HG03097 (cell line): ENCODE data around the gene STAT4.

ENCODE experiments used
- ATAC-seq: cut with Tn5 transposase; IDR thresholded peaks from one replicate; pipeline ENCODE4 v1.9.1; 2021; ENCODE audit not compliant: unreplicated experiment, low FRiP score

STAT4 gene

DNA sequence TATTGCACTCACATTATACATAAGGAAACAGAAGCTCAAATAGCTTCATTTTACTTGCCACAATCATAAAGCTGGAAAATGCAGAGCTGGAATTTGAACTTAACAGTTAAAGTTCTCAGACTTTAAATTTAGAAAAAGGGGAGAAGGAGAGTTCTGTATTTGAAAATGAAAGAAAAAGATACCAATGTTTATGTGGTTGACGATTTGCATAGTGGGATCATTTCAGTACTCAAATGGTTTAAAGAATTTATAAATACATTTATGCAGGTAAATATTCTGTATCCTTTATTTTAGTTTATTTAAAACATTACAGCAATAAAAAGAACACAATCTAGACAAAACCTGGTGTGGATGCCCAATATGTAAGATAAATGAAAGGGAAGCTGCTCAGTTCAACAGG lies 25.5 kb upstream of the STAT4 start:
- ATAC-seq = no peak

DNA sequence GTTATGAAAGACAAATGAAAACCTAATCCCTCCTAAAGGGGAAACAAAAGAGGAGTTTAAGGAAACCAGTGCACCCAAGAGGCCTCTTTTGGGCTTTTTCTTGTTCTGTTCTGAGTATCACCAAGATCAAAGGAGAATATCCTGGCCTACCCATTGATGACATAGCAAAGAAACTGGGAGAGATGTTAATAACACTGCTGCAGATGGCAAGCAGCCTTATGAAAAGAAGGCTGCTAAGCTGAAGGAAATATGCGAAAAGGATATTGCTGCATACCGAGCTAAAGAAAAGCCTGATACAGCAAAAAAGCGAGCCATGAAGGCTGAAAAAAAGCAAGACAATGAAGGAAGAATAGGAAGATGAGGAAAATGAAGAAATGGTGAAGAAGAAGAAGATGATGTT lies 23.6 kb upstream of the STAT4 start:
- no peak for ATAC-seq

DNA sequence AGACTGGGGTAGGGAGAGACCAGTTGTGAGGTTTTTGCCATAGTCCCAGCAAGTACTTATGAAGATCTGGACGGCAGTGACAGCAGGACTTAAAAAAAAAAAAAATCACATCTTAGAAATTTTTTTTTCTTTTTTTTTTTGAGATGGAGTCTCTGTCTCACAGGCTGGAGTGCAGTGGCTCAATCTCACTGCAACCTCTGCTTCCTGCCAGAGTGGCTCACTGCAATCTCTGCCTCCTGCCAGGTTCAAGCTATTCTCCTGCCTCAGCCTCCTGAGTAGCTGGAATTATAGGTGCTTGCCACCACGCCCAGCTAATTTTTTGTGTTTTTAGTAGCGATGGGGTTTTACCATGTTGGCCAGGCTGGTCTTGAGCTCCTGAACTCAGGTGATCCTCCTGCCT lies 22.4 kb upstream of the STAT4 start:
- no peak for ATAC-seq

DNA sequence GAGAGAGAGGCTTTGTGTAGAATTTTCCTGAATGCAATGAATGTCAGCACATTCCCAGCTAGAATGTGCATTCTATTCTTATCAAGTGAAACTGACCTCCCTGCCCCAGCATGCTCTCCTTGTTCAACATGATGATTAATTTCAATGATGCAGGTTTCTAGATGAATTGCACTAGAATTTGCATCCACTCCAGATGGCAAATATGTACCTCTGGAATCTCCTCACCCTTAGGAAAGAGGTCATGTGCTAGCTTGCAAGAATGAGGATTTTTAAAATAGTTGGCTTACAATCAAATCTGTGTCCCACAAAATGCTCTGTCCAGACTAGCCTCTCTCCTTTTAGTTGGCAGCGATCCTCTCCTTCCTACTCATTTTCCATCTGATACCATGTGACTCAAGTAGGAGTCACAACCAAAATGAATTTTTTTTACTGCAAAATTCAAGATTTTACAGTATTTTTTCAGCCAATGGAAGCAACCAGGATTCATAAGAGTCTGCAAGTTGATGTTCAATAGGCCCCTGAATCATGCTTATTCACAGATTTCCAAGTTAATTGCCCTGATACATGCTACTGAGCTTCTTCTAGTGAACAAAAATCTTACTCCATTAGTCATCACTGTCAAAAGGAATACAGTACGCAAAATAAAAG lies 21.0 kb upstream of the STAT4 start:
- ATAC-seq = no peak

DNA sequence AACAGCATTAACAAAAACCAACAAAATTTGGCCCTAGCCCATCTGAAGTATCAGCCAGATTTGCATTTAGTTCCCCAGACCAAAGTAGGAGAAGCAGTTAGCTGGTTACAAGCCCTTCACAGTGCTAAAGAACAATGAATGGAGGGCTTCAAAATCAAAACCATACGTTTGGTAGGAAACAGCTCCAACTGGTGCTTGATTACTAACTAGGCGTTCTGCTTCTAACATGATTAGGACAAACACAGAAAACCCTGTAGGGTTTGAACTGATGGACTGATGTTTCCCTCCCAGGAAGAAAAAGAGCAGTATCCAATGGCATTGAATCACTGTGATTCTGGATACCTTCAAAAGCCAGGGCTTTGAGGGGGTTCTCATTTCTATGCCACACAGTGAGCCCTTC lies 20.5 kb upstream of the STAT4 start:
- ATAC-seq = no peak

DNA sequence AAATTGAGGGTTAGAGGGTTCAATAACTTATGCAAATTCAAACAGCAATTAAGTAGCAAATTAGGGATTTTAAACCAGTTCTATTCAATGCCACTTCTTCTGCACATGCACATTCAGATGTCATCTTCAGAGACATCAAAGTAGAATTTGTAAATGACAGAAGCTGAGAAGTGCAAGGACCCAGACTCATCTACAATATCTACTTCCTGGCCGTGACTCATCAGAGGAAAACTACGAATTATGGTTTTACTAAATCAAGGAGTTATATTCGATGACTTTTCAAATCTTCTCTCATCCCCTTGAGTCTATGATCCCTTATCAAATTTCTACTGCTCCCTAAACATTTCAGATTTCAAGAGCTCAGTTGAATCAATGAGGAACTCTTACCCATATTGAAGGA lies 20.0 kb upstream of the STAT4 start:
- no peak for ATAC-seq

DNA sequence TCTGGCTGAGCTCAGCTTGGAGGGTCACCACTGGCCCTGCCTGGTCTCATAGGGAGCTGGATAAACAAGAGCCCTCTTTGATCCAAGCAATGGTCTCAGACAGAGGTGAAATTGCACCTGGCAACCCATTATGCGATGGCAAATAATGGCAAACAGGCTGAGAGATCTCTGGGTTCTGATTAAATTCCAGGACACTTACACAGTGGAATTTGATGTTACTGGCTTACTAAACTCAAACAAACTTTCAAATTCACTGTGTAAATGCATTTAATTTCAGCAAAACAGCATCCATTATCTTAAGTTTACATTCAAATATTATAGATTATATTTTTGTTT lies 19.5 kb upstream of the STAT4 start:
- no peak for ATAC-seq

DNA sequence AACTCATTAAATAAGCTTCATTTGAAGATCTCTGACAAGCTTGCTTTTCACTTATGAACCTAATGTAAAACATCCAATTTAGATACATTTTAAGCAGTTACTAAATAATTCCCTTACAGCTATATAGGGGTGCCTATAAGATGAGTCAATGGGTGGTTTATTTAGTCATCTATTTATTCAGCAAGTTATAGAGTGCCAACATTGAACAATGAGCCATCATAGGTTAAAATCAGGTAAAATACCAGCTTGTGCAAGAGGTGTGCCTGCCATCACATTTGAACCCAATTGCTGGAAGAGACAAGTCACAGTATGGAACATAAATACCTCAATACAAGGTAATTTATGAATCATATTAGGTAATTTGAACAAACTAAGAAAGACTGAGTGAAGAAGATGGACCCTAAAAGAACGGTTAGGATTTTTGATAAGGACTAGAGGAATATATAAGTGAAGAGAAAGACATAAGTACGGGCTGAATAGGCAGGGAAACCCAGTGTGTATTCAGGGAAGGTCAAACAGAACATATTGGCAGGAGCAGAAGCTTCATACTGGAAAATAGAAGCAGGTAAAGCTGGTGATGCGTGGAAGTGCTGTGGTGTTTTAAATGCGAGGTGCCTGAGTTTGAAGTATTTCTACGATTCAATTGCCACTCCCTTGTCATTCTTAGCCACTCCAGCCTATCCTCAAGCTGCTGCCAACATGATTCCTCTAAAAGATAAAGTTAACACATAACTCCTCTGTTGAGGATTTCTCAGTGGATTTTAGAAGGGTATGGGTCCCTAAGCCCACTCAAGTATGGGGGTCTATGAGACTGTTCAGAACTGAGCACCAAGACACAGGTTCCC lies 18.9 kb upstream of the STAT4 start:
- ATAC-seq = no peak

DNA sequence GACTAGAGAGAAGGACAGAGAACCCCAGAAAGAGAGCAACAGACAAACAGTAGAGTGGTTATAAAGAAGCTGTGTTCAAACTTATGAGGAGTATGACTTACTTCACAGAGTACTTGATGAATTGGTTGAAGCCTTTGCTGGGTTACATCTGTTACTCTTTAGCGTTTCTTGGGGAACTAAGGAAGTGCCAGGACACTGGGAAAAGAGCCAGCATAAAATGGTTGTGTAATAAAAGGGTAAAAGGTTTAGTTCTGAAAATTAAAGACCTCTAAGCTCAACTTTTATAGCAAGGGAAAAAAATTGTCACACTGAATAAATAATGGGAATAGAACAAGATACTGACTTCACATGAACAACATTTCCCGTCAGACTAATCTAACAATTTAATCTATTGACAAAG lies 17.0 kb upstream of the STAT4 start:
- no peak for ATAC-seq

DNA sequence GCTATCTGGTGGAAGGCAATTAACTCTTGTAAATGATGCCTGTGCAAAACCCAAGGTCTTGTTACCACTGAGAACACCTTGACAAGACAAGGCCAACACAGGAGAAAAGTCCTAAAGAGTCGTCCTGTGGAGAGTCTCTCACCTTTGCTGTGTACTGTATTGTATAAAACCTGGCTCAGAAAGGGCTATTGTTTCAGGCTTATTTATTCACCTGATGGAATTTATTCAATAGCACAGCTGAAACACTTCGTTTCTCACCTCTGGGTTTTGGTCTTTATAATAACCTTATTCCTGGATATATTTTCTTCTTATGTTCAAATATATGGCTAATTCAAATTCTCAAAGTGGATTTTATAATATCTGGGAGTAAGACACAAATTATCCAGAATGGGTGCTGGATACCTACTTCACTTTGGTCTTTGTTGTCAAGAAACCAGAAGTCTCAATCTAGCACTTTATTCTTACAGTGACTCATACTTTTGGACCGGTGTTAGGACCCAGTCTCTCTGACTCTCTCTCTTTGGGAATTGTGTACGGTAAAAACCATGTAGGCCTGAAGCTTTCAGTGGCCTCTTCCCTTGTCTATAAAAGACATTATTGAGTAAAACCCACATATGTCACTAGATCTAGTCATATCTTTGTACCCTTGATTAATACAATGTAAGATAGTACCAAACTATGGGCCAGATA lies 16.1 kb upstream of the STAT4 start:
- ATAC-seq = no peak

DNA sequence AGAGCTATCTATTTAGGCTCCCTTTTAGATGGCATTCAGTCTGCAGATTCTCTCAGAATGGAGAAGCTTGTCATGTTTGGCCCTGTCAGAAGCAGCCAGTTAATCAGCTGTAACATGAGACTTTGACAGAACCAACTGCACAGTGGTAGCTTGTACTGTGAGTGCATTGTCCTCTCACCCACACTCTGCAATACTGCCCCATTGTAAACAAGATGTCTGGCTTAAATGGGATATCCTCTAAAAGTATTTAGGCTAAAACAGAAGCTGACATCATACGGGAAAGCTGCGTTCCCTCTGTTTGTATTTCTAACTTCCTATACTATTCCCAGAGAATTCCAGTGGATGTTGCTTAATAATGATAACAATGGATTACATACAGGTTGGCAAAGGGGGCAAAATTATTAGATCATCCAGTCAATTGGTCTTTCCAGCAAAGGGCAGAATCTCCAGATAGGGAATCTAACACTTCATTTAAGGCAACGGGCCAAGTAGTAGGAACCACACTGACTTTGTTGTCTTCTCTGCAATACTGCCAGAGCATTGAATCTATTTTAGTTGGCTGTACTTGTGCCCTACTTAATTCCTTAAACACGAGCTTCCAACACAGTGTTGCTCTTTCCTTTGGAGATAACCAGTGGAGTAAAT lies 15.4 kb upstream of the STAT4 start:
- no peak for ATAC-seq

DNA sequence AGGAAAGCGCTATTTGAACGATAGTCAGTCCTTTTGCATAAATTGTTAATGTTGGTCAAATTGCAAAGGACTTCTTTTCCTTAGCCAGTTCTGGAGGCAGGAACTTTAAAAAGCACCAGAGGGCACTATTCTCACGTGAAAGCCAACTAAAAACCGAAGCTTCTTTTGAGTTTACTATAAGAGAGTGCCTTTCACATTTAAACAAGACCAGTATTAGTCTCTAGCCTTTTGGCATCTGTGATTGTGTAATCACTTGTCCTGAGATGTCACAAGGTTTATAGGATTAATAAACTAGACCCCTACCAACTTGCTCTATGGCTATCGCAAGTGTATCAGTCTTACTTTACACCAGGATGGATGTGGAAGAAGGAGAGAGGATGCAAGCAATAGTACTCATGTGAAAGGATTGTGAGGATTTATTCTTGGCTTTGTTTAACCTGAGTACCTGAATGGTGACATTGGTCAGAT lies 14.4 kb upstream of the STAT4 start:
- no peak for ATAC-seq

DNA sequence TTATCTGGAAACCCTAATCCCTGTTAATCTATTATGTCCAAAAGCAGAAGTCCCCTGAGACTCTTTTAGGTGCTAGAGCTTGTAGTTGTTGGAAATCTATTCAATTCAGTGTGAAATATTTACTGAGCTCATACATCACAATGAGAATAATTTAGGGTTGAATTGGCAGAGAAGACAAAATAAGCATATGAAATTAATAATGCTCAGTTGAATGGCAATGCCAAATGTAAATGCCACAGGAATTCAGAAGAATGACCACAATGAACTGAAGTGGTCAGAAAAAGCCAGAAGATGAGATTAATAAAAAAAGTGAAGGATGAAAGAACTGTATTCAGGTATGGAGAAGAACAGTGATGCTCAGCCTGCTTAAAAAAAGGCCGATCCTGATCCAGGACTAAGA lies 8.0 kb upstream of the STAT4 start:
- ATAC-seq = no peak

DNA sequence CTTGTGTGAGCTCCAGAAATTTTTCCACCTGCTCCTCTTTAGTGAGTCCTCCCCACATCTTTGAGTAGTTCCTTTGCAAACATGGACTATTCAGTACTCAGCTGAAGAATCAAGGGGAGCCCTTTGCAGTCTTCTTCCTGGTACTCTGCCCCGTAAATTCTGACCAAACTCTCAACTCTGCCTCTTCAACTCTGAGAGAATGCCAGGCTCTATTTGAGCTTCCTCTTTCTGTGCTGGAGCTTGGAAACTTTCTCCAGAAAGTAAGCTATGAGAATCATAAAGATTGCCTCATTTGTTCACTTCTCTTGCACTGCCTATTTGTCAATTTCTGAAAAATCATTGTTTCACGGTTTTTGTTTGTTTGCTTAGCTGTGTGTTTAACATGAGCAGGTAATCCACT lies 7.4 kb upstream of the STAT4 start:
- ATAC-seq = no peak

DNA sequence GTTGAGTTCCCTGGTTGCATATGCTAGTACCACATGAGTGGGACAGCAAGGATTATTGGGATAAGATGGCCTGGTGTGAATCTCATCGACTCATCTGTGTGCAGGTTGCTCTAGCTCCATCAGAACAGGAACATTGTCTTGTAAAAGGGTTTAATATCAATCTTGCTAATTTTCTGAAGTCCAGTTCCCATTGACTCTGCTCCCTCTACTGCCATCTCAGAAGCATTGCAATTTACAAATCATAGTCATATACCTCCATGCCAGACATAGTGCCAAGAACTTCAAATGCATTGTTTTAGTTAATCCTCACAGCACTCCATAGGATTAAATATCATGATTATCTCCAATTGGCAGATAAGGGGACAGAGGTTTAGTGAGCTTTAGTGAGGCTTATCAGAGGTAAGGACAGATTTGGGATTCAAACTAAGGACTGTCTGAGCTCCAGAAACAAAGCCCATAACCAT lies 4.8 kb upstream of the STAT4 start:
- ATAC-seq = no peak

DNA sequence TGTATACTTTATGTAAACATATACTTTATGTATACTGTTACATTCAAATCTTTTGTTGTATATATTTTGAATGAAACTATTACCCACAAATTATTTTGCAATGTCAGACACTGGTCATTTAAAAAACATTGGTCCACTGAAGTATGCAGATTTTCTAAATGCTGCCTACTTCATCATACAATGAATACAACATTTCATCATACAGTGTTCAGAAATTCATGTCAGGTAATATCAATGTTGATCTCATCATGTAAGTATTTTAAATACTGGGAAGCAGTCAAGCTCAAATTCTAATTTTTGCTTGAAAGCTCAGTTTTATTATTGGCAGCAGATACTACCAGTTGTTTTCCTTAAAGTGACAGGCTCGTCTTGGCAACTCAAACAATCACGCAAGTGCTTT lies 2.9 kb upstream of the STAT4 start:
- ATAC-seq = no peak

DNA sequence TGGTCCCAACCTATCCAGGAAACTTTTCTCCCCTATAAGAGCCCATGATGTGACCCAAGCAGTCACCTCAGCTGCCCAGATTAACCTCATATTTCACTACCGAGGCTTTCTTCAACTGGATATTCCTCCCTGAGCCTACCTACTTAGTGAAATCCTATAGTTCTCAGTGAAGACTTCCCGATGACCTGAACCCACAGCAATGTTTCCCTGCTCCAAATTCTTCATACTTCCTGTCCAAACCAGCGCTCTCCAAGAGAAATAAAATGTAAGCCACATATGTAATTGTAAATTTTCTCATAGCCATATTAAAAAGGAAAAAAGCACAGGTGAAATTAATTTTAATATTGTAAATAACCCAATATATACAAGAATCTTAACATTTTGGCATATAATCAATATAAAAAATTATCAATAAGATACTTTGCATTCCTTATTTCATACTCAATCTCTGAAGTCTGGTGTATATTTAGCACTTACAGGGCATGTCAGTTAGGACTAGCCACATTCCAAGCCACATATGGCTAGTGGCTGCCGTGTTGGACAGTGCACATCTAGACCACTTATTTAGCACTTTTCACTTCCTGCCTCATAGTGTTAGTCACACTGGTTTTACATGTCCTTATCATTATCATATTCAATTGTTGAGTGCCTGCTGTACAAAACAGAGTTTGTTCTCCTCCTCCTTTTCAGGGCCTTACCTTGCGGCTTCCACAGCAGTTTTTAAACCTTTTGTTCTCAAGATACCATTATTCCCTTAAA lies 1.9 kb upstream of the STAT4 start:
- no peak for ATAC-seq

DNA sequence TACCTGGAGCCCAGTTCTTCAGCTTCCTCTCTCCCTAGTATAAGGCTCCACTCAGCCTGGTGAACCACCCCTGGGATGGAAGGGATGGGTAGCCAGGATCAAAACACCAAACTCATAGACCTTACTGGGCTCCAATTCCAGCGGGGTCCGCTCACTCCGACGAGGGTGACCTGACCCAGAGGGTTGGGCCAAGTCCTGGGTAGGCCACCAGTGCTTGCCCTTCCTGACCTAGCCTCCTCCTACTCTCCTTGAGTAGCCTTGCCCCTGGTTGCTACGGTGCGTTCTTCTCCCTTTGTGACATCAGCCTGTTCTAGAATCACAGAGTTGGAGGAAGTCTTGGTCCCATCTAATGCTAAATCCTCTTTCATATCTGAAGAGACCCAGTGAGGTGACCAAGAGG lies 537 bp upstream of the STAT4 start:
- ATAC-seq = no peak

DNA sequence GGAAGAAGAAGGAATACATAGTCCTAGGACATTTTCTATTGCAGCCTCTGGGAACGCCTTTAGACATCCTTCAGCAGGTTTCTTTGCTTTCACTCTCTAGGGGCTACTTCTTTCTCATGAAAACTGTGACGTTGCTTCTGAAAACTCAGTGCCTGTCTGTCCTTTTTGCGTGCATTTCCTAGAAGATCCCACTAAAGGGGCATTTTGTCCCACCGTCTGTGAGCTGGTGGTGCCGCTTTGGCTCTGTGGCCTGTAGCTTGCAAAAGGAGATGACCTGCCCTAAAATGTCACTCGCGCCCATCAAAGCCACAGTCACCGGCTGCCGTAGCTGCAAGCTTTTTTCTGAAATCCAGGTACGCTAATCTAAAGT lies 579 bp downstream of the STAT4 start:
- peak; percentile 29 for ATAC-seq

DNA sequence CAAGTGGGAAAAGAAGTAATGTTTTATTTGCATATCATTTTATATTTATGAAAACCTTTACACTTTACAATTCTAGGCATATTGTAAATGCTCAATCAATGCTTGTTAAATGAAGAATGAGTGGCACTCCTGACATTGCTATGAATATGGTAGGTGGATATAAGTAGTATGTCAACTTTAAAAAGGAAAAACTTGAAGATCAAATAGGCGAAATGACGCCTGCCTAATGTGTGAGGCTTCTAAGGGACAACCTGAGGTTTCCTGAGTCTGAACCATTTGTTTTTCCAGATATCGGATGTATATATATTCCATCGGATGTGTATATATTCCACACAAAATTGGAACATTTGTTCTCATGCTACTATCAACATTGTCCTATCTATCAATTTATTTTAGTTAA lies 1.4 kb downstream of the STAT4 start:
- no peak for ATAC-seq

DNA sequence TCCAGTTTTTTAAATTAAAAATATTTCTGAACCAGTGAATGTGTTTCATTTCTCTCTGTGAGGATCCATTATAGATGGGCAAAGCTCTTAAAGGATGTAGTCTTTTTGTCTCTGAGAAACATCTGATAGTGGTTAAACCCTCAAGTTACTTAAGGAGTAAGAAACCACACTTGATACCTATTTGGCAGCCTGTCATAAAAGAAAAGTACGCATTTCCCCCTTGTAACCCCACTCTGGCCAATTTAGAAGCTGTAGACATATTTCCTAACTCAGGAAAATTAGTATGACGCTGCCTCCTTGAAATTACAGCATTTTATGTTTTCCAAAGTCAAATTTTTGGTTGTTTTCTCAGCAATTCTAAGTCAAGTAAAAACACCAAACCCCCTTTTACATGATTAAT lies 2.0 kb downstream of the STAT4 start:
- no peak for ATAC-seq
